GM10847 (cell line): ENCODE results near the gene CDH16.

ENCODE experiments used
- POLR2A ChIP-seq: IDR thresholded peaks from 2 replicates; pipeline ENCODE4 v1.6.1; 2011; ENCODE audit not compliant: insufficient read length; ENCODE audit errors: extremely low read depth

Gene CDH16, protein sequence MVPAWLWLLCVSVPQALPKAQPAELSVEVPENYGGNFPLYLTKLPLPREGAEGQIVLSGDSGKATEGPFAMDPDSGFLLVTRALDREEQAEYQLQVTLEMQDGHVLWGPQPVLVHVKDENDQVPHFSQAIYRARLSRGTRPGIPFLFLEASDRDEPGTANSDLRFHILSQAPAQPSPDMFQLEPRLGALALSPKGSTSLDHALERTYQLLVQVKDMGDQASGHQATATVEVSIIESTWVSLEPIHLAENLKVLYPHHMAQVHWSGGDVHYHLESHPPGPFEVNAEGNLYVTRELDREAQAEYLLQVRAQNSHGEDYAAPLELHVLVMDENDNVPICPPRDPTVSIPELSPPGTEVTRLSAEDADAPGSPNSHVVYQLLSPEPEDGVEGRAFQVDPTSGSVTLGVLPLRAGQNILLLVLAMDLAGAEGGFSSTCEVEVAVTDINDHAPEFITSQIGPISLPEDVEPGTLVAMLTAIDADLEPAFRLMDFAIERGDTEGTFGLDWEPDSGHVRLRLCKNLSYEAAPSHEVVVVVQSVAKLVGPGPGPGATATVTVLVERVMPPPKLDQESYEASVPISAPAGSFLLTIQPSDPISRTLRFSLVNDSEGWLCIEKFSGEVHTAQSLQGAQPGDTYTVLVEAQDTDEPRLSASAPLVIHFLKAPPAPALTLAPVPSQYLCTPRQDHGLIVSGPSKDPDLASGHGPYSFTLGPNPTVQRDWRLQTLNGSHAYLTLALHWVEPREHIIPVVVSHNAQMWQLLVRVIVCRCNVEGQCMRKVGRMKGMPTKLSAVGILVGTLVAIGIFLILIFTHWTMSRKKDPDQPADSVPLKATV

DNA sequence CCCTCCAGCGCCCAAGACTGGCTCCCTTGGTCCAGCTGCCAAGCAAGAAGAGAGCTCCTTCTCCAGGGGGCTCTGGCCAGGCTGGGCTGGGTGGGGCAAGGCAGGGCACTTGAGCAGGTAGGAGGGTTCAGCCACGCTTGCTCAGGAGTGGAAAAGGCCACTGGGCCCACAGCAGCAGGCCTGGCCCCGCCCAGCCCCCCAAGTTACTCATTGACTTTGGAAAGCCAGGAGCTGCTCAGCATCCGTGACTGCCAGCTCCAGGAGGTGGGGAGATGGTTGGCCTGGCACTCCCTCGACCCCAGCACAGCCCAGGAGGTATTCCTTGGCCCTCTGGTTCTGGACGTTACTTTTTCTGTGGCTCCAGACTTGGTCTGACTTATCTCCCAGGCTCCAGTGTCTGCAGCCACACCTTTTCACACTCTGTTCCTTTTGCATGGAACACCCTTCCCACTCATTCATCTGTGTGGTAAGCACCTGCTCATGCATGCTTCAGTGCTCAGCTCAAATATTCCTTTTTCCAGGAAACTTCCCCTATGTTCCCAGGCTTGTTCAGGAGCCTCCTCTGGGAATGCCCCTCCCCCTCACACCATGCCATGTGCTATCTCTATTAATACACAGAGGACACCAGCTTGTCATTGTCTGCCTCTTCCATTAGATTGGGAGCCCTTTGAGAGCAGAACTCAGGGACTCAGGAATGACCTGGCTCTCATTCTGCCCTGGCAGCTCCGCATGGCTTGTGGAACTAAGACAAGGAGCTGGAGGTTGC lies at the start of gene CDH16:
TSS of gene CDH16 (minus strand) at position 83 of the 766 bp plus-strand sequence. CDS start 820 bp downstream, outside the sequence.
- no peak for TF ChIP-seq POLR2A

DNA sequence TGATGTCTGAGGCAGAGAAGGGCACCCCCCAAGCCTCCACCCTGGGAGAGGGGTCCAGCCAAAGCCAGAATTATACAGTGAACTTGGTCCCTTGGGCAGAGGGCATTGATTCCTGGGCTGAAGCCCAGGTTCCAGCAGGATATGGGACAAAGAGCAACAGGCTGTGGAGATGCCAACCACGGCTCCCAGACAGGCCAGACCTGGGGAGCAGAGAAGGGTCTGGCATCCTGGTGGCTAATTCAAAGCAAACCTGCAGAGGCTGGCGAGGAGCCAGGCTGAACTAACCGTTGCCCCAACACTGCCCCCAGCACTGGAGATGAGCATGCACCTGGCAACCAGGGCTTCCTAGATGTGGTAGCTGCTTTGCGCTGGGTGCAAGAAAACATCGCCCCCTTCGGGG lies 45.4 kb upstream of the CDH16 start:
- TF ChIP-seq POLR2A: no peak

- TF ChIP-seq POLR2A: no peak
These were observed 43.2 kb upstream of the CDH16 start for GRCh38 chr16:66961914-66962313.

DNA sequence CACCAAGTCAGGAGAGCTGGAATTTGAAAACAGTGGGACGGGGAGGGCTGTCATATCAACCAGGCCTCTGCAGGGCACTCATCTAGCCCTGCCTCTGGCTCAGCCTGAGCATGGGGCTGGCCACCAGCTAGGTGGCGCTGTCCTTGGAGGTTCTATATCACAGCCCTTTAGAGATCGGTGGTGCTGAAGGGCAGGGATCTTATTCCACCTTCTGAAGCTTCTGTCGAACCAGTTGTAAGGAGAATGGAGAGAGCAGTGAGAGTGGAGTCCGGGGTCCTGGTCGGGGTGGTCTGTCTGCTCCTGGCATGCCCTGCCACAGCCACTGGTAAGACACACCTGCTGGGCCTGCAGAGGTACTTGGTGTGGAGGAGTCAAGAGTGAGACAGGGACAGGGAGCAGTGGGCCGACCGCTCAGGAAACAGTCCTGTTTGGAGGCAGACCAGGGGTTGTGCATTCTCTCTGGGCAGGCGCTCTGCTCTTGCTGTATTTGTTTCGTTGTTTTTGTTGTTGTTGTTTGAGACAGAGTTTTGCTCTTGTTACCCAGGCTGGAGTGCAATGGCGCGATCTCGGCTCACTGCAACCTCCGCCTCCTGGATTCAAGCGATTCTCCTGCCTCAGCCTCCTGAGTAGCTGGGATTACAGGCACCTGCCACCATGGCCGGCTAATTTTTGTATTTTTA lies 42.5 kb upstream of the CDH16 start, which contains the start of gene CES3:
TSS of gene CES3 (plus strand) at position 202 of the 680 bp plus-strand sequence. CDS start at position 244, 42 bp downstream.
- TF ChIP-seq POLR2A: no peak

DNA sequence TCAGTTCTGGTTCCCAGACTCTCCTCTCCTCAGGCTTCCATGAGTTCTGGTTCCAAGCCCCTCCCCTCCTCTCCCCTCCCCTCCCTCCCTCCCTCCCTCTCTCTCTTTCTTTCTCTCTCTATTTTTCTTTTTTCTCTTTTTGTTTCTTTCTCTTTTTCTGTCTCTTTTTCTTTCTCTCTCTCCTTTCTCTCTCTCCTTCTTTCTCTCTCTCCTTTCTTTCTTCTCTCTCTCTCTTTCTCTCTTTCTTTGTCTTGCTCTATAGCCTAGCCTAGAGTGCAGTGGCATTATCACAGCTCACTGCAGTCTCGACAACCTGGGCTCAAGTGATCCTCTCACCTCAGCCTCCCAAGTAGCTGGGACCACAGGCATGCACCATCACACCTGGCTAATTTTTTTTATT lies 41.6 kb upstream of the CDH16 start:
- TF ChIP-seq POLR2A: no peak

DNA sequence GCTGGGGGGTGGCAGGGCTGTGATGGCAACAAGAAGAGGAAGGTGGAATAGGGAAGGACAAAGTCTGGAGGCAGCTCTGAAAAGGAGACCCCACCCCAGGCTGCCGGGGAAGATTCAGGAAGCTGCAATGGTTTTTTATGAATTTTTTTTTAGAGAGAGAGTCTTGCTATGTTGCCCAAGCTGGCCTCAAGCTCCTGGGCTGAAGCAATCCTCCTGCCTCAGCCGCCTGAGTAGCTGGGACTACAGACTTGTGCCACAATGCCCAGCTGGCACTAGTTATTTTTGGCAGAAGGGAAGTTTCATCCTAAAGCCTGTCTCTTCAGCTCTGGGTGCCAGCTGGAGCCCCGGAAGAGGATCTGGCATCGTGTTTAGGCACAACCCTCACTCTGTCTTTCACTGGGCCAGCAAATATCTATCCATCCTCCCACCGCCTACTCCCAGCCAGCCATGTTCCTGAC lies 41.0 kb upstream of the CDH16 start:
- TF ChIP-seq POLR2A: no peak

DNA sequence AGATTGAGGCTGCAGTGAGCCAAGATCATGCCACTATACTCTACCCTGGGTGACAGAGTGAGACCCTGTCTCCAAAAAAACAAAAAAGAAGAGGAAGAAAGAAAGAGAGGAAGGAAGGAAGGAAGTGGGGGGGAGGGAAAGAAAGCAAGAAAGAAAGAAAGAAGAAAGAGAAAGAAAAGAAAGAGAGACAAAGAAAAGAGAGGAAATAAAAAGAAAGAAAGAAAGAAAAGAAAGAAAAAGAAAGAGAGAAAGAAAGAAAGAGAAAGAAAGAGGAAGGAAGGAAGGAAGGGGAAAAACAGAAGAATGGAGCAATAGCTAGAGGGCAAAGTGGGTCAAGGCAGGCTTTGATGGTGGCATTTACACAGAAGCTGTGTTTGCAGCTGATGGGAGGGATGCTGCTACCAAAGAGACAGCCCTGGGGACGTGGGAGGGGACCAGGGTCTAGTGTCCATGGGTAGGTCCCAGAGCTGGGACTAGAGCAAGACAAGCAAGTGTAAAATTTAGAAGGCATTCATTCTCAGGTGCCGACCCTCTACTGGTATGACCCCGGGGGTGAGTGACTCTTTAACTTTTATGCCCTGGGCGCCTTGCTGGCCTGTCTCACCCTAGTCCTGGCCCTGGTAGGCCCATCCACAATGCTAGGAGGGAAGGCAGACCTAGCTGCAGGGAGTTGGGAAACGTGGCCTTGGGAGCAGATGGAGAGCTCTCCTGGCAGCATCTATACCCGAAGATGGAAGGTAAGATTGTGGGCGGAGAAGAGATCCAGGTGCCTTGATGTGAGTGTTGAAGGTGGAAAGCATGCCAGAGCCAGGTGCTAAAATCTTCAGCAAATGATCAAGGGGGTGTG lies 40.4 kb upstream of the CDH16 start:
- no peak for TF ChIP-seq POLR2A

- no peak for TF ChIP-seq POLR2A
These were observed 35.5 kb upstream of the CDH16 start for GRCh38 chr16:66954097-66954659.

DNA sequence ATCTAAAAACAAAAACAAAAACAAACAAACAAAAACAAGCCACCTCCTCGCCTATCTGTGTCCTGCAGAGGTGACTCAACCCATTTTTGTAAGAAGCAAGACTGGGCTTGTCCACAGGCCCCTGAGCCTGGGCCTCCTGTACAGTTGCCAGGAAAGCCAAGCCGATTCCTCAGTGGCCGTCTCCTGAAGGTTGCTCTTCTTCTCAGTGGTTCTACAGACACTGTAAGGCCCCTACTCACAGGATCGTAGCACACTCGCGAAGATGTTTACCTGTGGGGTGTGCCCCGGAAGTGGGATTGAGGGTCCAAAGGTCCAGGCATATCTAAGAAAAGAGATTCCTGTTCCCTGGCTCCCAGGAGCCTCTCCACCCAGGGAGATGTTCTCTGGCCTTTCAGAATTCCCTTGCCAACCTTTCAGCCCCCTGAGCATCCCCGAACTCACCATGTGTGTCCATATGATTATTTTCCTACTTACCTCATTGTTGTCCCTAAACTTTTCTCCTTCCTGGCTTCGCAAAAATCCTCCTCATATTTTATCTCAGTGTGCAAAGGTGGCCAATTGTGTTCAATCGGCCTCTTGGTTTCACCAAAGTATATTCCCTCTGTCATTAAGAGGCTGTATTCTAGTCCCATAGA lies 34.9 kb upstream of the CDH16 start:
- no peak for TF ChIP-seq POLR2A

- no peak for TF ChIP-seq POLR2A
These were observed 33.9 kb upstream of the CDH16 start for GRCh38 chr16:66952430-66953110.

GRCh38 chr16:66950971-66951790 lies 32.5 kb upstream of the CDH16 start:
- no peak for TF ChIP-seq POLR2A

DNA sequence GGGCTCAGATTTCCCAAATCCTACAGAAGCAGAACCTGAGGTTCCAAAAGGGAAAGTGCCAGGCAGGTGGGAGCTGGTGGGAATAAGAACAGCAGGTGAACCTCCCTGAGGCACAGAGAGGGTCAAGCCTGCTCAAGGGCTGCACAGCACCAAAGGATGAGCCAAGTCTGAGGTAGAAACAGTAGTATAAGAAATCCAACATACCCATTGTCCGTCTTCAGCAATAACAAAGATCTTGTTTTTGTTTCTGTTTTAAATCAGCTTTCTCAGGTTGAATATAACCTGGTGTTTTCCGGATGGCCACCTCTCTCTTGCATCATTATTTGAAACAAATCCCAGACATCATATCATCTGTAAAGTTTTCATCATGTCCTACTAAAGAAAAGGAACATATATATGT lies 31.8 kb upstream of the CDH16 start:
- TF ChIP-seq POLR2A: no peak
